ENCODE results near the gene ASPA. TPM values are rescaled to one million over a fixed set of nuclear protein-coding genes. Genes with fewer than 3 reads are reported as not detected.
A peak's percentile ranks its signal among the peaks of the same experiment; 100 is the strongest.
"Not testable (repeated sequence)": the region's sequence is repeated elsewhere in the genome, so short reads cannot be mapped to it uniquely, and the experiment has no call there.

The ASPA gene
- total and polyA plus RNA-seq, 2 experiments from 2014 or later, result 0.16 TPM; not detected in 1

- WGBS, 2 experiments (ENCODE audit: low coverage in 1 of 2, low lambda C conversion rate in 2 of 2, missing lambda C conversion rate in 2 of 2), result 18 to 21% methylated on average over 2 of the region's 2 CpGs
- Histone ChIP-seq H3K27ac (no peak overlapping the region), H3K4me2 (ENCODE audit: unreplicated experiment) (no peak overlapping the region), H3F3A (ENCODE audit: insufficient read depth) (no peaks in the 10 kb centered on the region), H3K27me3 (replicated peaks; ENCODE audit: insufficient read depth) (no peaks in the 10 kb centered on the region), H3K4me3 (no peak overlapping the region), H3K9me2 (ENCODE audit: insufficient read depth) (no peaks in the 10 kb centered on the region), H3K79me2 (ENCODE audit: insufficient read depth) (no peaks in the 10 kb centered on the region), H3K36me3 (ENCODE audit: low read depth) (no peaks in the 10 kb centered on the region), H3K4me1 (ENCODE audit: insufficient read depth) (no peaks in the 10 kb centered on the region), H3K9ac (no peak overlapping the region), H2AFZ (no peak overlapping the region), H3K9me3 (ENCODE audit: low read depth) (no peaks in the 10 kb centered on the region), H4K20me1 (ENCODE audit: insufficient read depth) (no peaks in the 10 kb centered on the region)
- peak; percentile 38 for DNase-seq
- TF ChIP-seq EZH2phosphoT487 (IDR thresholded peaks at IDR 0.05; ENCODE audit: insufficient read depth, low read depth) (no peak), EZH2 (IDR thresholded peaks at IDR 0.05; ENCODE audit: insufficient read depth, poor library complexity, severe bottlenecking) (no peak)
- in situ Hi-C loops (cut with MboI), result no loop called here
These were observed 35.3 kb upstream of the ASPA start for GRCh38 chr17:3440451-3440850.

- Histone ChIP-seq H3K4me2 (ENCODE audit: unreplicated experiment) (no peak overlapping the region), H2AFZ (no peak overlapping the region), H3K4me1 (ENCODE audit: insufficient read depth) (no peaks in the 10 kb centered on the region), H3K36me3 (ENCODE audit: low read depth) (no peaks in the 10 kb centered on the region), H3K9me3 (ENCODE audit: low read depth) (no peaks in the 10 kb centered on the region), H3K27me3 (replicated peaks; ENCODE audit: insufficient read depth) (no peaks in the 10 kb centered on the region), H3K27ac (no peak overlapping the region), H3F3A (ENCODE audit: insufficient read depth) (no peaks in the 10 kb centered on the region), H3K9me2 (ENCODE audit: insufficient read depth) (no peaks in the 10 kb centered on the region), H4K20me1 (ENCODE audit: insufficient read depth) (no peaks in the 10 kb centered on the region), H3K79me2 (ENCODE audit: insufficient read depth) (no peaks in the 10 kb centered on the region), H3K9ac (no peak overlapping the region), H3K4me3 (no peak overlapping the region)
- peak; percentile 10 for DNase-seq
- TF ChIP-seq EZH2phosphoT487 (IDR thresholded peaks at IDR 0.05; ENCODE audit: insufficient read depth, low read depth) (no peak), EZH2 (IDR thresholded peaks at IDR 0.05; ENCODE audit: insufficient read depth, poor library complexity, severe bottlenecking) (no peak)
- WGBS, 2 experiments (ENCODE audit: low coverage in 1 of 2, low lambda C conversion rate in 2 of 2, missing lambda C conversion rate in 2 of 2), result 16 to 18% methylated on average over 2 of the region's 2 CpGs
- in situ Hi-C loops (cut with MboI), result no loop called here
These were observed 28.2 kb upstream of the ASPA start for GRCh38 chr17:3447625-3448024.

DNA sequence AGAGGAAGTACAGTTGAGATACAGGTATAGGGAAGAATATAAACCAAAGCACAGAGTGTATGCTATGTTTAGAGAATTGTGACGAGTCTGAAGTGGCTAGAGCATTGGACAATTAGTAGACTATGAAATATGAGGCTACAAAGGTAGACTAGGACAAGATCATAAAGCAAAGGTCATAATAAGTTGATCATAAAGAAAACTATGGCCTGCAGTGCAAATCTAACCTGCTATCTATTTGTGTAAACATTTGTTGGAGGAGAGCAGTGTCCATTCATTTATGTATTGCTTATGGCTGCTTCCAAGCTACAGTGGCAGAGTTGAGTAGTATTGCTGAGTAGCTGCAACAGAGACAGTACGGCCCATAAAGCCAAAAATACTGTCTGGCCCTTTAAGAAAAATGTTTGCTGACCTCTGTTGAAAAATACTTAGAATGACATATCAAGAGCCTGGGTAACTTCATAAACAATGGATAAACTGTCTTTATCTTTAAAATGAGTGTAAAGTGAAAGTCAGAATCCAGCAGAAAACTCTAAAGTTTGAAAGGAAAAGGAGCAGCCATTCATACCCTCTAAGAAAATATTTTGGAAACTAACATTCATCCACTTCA, 27.6 kb upstream of the ASPA start:
- H3K4me2 ChIP-seq (ENCODE audit: unreplicated experiment), result no peak overlapping the region
- H2AFZ ChIP-seq, result no peak overlapping the region
- 13 to 29% methylated on average over 2 of the region's 2 CpGs for WGBS, 2 experiments (ENCODE audit: low coverage in 1 of 2, low lambda C conversion rate in 2 of 2, missing lambda C conversion rate in 2 of 2)
- H3K79me2 ChIP-seq (ENCODE audit: insufficient read depth), result no peaks in the 10 kb centered on the region
- no peak overlapping the region for H3K9ac ChIP-seq
- H3K9me2 ChIP-seq (ENCODE audit: insufficient read depth), result no peaks in the 10 kb centered on the region
- no peak overlapping the region for H3K27ac ChIP-seq
- TF ChIP-seq EZH2phosphoT487 (IDR thresholded peaks at IDR 0.05; ENCODE audit: insufficient read depth, low read depth) (no peak), EZH2 (IDR thresholded peaks at IDR 0.05; ENCODE audit: insufficient read depth, poor library complexity, severe bottlenecking) (no peak)
- no peaks in the 10 kb centered on the region for H3K27me3 ChIP-seq (replicated peaks; ENCODE audit: insufficient read depth)
- H4K20me1 ChIP-seq (ENCODE audit: insufficient read depth), result no peaks in the 10 kb centered on the region
- no peak for DNase-seq
- no peaks in the 10 kb centered on the region for H3K36me3 ChIP-seq (ENCODE audit: low read depth)
- in situ Hi-C loops (cut with MboI), result no loop called here
- no peaks in the 10 kb centered on the region for H3F3A ChIP-seq (ENCODE audit: insufficient read depth)
- no peaks in the 10 kb centered on the region for H3K4me1 ChIP-seq (ENCODE audit: insufficient read depth)
- no peak overlapping the region for H3K4me3 ChIP-seq
- H3K9me3 ChIP-seq (ENCODE audit: low read depth), result no peaks in the 10 kb centered on the region

GRCh38 chr17:3466355-3466754, 9.4 kb upstream of the ASPA start:
- in situ Hi-C loops (cut with MboI); H3K4me3 ChIP-seq; H4K20me1 ChIP-seq (ENCODE audit: insufficient read depth); H3K27me3 ChIP-seq (replicated peaks; ENCODE audit: insufficient read depth); H3K9ac ChIP-seq; H3K9me2 ChIP-seq (ENCODE audit: insufficient read depth); DNase-seq; H3K27ac ChIP-seq; H3K36me3 ChIP-seq (ENCODE audit: low read depth); H3K4me1 ChIP-seq (ENCODE audit: insufficient read depth); H3K9me3 ChIP-seq (ENCODE audit: low read depth); H3F3A ChIP-seq (ENCODE audit: insufficient read depth); H3K4me2 ChIP-seq (ENCODE audit: unreplicated experiment); H3K79me2 ChIP-seq (ENCODE audit: insufficient read depth); H2AFZ ChIP-seq: not testable (repeated sequence)
- WGBS, 2 experiments (ENCODE audit: low coverage in 1 of 2, low lambda C conversion rate in 2 of 2, missing lambda C conversion rate in 2 of 2), result 40 to 63% methylated on average over 1 of the region's 1 CpG

DNA sequence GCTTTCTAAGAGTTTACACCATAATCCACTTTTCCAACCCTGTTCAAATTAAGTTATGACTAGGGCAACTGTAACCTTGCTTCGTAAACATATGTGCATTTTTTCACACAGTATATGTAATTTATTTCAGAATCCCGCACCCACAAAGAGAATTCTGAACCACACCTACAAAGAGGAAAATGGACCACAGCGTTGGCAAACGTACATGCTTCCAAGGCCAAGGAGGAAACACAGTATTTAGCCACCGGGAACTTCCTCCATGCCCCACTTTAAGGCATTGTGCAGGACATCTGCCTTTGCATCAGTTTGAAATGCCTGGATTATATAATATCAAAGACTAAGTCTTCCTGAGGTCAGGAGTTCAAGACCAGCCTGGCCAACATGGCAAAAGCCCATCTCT, 6.3 kb upstream of the ASPA start:
- WGBS, 2 experiments (ENCODE audit: low coverage in 1 of 2, low lambda C conversion rate in 2 of 2, missing lambda C conversion rate in 2 of 2), result 67 to 71% methylated on average over 5 of the region's 5 CpGs

More for the DNA sequence above, 6.3 kb upstream of the ASPA start:
- in situ Hi-C loops (cut with MboI), result no loop called here
- Histone ChIP-seq H2AFZ (no peak overlapping the region), H3K4me3 (no peak overlapping the region), H4K20me1 (ENCODE audit: insufficient read depth) (no peaks in the 10 kb centered on the region), H3K9ac (no peak overlapping the region), H3K4me1 (ENCODE audit: insufficient read depth) (no peaks in the 10 kb centered on the region), H3K27me3 (replicated peaks; ENCODE audit: insufficient read depth) (no peaks in the 10 kb centered on the region), H3F3A (ENCODE audit: insufficient read depth) (no peaks in the 10 kb centered on the region), H3K79me2 (ENCODE audit: insufficient read depth) (no peaks in the 10 kb centered on the region), H3K27ac (no peak overlapping the region), H3K4me2 (ENCODE audit: unreplicated experiment) (no peak overlapping the region), H3K36me3 (ENCODE audit: low read depth) (no peaks in the 10 kb centered on the region), H3K9me2 (ENCODE audit: insufficient read depth) (no peaks in the 10 kb centered on the region), H3K9me3 (ENCODE audit: low read depth) (no peaks in the 10 kb centered on the region)
- no peak for TF ChIP-seq EZH2phosphoT487 (IDR thresholded peaks at IDR 0.05; ENCODE audit: insufficient read depth, low read depth)
- TF ChIP-seq EZH2 (IDR thresholded peaks at IDR 0.05; ENCODE audit: insufficient read depth, poor library complexity, severe bottlenecking), result no peak
- DNase-seq, result no peak
